Measurements from ENCODE around the gene NFIC.
"Not testable (repeated sequence)": the region's sequence is repeated elsewhere in the genome, so short reads cannot be mapped to it uniquely, and the experiment has no call there.

Gene NFIC

DNA sequence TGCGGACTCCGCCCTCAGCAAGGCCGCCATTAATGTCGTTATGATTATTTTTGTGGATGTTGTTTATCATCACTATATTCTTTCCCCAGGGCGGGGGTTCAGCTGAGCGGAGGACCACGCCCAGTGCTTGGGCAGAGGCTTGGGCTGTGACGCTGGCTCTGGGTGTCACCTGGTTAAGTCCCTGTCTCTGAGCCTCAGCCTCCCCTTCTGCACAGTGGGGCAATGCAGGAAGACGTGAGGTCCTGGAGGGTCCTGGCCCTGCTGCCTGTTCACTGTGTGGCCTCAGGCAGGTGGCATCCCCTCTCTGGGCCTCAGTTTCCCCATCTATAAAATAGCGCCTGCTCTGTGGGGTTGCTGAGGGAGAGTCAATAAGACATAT is 32.5 kb downstream of the NFIC start:
- DNase-seq (ENCODE audit: low read depth): no peak

- DNase-seq (ENCODE audit: low read depth): not testable (repeated sequence)
These were observed 32.9 kb downstream of the NFIC start for GRCh38 chr19:3399311-3399710.

DNA sequence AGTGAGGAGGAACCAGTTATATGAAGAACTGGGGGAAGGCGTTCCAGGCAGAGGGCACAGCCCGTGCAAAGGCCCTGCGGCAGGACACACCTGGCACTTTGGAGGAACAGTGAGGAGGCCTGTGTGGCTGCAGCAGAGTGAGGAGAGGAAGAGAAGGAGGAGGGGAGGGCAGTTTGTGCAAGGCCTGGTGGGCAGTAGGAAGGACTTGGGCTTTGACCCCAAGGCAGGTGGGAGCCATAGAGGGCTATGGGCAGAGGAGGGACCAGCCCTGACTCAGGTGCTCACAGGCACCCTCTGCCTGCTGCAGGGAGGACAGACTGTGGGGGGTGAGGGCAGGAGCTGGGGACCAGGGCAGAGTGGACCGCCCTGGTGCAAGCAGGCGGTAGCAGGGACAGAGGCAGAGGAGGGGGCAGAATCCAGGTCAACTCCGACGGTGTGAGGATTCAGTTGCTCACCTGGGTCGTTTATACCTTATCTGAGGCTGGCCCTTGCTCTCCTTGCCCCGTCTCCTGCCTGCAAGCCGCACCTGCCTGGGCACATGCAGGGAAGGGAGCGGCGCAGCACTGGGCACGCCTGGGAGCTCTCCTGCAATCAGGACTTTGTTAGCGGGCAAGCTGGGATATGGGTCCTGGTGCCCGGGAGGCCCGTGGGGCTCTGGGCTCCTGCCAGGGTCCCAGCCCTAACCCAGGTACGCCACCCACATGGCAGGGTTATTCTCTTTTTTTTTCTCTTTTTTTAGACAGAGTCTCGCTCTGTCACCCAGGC is 34.8 kb downstream of the NFIC start:
- no peak for DNase-seq (ENCODE audit: low read depth)

DNA sequence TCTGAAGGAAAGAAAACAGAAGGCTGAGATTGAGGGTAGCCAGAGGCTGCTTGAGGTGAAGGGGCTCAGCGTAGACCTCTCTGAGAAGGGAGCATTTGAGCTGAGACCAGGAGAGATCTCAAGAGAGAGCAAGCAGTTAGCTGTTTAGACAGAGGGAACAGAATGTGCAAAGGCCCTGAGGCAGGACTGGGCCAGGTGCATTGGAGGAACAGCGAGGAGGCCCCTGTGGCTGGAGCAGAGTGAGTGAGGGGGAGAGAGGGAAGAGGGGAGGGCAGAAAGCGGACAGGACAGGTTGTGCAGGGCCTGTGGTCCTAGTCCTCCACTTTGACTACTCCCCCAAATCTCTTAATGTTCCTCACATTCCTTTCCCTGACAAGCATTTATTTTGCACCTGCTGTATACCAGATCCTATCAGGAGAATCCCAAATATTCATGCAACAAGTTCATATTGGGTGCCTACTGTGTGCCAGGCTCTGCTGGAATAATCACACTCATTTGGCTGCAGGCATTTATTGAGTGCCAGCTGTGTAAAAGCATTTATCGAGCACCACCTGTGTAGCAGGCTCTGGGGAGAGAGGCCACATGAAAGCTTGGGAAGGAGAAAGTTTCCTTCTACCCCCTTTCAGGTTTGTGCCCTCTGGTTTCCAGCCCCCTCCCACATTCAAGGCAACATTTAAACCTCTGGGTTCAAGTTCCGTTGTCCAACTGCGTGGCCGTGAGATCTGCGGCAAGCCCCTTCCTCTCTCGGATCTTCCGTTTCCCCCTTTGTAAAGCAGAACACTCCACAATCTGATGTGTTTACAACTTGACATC is 36.5 kb downstream of the NFIC start:
- DNase-seq (ENCODE audit: low read depth): no peak

DNA sequence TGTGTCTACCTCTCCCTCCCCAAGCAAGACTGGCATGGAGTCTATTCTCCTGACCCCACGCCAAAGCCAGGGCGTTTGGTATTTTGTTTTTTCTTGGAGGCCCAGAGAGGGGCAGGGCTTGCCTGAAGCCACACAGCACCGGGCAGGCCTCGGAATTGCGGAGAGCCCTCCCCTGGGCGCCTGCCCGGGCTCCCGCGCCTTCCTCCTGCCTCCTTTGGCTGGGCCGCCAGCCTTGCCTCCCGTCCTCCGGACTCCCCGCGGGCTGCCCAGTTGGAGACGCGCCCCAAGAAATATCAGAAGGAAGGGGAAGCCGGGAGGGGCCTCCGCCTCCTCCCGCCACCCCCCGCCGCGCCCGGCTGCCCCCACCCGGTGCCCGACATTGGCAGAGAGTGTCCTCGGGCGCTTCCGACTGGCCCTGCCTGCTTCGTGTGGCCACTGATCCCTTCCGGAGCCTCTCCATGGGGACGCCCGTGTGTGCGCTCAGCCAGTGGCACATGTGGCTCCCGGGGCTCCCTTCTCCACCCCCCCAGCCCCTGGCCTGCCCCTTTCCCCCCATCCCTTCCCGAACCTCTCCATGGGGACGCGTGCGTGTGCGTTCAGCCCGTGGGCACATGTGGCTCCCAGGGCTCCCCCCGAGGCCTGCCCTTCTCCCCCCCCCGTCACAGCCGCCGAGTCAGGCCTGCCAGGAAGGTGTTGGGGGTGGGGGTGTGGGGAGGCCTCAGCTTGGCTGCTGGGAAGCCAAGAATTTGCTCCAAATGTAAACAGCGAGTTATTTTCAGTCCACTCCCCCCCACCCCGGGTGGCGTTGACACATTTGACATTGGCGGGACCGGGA is 37.3 kb downstream of the NFIC start:
- no peak for DNase-seq (ENCODE audit: low read depth)

GRCh38 chr19:3404324-3405260 is 38.2 kb downstream of the NFIC start:
- no peak for DNase-seq (ENCODE audit: low read depth)

DNA sequence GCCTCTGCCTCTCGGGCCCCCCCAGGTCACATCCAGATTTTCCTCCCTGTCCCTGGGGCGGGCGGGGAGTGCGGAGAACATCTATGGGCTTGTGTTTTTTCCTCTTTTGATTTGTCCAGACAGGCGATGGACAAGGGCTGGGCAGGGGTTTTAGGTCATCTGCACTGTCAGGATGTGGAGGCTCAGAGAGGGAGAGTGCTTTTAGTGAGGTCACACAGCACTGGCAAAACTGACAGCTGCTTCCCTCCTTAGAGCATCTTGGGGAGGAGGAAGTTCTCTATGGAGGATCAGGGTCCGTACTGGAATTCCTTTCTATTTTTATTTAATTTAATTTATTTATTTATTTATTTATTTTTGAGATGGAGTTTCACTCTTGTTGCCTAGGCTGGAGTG is 38.9 kb downstream of the NFIC start:
- no peak for DNase-seq (ENCODE audit: low read depth)

GRCh38 chr19:3406571-3407111 is 40.3 kb downstream of the NFIC start:
- DNase-seq (ENCODE audit: low read depth): no peak

DNA sequence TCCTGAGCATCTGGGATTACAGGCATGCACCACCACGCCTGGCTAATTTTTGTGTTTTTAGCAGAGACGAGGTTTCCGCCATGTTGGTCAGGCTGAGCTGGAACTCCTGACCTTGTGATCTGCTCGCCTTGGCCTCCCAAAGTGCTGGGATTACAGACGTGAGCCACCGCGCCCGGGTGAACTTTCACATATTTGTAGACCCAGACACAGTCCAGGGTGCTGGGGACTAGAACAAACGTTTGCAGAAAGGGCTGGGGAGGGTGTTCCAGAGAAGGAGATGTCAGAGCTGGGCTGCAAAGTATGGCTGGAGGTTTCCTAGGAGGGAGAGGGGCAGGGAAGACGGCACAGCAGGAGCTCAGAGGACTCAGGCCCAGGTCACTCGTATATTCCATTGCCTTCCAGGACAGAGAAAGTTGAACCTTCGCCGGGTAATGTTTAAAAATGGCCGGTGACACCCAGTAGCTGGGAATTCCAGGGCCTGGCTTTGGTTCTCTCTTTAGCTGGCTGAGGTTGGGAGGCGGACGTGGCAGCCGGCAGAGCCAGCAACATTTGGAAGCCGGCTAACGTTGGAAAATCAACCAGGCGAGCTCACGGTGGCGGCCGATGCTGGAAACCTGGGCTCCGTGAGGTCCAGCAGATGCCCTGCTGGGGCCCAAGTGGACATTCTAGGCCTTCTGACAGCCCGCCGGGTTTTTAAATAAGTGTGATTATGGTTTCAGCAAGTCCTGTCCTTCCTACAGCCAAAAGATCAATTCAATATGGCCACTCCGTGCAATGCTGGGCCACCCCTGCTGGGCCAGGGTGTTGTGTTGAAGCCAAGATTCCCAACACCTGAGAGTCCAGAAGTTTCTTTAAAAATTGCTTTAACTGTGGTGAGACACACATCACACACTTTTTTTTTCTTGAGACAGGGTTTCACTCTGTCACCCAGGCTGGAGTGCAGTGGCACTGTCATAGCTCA is 41.5 kb downstream of the NFIC start:
- no peak for DNase-seq (ENCODE audit: low read depth)

DNA sequence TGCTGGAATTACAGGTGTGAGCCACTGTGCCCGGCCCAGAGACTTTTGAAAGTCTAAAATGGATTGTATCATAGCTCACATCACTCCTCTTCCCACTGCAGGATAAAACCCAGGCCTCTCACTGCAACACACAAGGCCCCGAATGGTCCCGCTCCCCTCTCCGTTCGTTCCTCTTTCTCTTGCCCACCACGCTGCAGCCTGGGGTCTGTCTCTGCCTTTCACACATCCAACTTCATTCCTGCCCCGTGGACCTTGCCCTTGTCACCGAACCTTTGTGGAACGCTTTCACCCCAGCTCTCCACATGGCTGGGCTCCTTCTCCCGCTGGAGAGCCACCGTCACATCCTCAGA is 42.6 kb downstream of the NFIC start:
- DNase-seq (ENCODE audit: low read depth): no peak

DNA sequence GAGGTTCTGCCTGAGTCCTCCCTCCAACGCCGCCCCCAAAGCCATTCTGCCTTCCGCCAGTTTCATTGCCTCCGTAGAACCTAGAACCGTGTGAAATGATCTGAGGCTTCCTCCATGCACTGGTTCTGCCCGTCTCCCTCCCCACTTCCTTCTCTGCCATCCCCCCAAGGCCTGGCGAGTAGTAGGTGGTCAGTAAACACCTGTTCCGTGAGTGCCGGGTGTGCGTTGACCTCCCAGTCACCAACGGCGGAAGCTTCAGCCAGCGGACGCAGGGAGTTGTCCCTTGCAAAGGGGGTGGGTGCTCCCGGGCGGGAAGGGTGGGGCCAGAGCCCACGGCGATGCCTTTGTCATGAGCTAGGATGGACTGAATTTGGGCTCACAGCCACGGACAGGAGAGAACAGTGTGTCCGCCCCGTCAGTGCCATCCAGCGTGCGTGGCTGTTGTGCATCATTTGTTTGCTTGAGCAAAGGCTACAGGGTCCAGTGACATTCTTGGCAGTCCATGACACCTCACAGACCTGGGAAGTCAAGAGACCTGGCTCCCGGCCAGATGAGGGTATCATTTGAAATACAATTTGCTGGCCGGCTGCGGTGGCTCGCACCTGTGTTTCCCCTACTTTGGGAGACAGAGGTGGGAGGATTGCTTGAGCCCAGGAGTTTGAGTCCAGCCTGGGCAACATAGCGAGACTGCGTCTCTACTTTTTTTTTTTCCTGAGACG is 43.1 kb downstream of the NFIC start:
- DNase-seq (ENCODE audit: low read depth): no peak

GRCh38 chr19:3411636-3412035 is 45.3 kb downstream of the NFIC start:
- no peak for DNase-seq (ENCODE audit: low read depth)

- no peak for DNase-seq (ENCODE audit: low read depth)
These were observed 45.7 kb downstream of the NFIC start for GRCh38 chr19:3412066-3412465.

DNA sequence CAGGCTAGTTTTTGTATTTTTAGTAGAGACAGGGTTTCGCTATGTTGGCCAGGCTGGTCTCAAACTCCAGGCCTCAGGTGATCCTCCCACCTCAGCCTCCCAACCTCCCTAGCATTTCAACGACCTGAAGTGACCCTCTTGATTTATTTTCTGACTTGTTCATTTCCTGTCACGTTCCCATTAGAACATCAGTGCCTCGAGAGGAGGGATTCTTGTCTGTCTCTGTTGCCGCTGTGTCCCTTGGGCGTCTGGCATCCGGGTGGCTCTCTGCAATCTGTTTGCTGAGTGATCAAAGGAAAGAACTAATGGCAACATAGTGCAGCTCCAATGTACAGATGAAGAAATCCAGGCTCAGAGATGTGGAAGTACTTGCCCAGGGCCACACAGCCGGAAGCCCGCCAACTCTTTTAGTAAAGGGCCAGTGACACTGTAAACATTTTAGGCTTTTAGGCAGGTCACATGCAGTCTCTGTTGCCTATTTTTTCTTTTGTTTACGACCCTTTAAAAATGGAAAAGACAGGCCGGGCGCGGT is 47.5 kb downstream of the NFIC start:
- no peak for DNase-seq (ENCODE audit: low read depth)

GRCh38 chr19:3415695-3416094 is 49.3 kb downstream of the NFIC start:
- DNase-seq (ENCODE audit: low read depth): no peak

DNA sequence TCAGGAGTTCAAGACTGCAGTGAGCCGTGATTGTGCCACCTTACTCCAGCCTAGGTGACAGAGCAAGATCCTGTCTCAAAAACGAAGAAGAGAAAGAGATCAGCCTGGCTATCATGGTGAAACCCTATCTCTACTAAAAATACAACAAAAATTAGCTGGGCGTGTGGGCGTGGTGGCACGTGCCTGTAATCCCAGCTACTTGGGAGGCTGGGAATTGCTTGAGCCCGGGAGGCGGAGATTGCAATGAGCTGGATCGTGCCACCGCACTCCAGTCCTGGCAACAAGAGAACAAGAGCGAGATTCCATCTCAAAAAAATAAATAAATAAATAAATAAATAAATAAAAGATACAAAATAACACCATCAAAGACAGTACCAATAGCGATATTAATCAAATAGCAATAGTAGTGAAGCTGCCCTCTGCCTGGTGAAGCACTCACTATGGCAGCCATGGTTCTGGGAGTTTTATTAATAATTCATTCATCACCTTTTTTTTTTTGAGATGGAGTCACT is 53.9 kb downstream of the NFIC start:
- no peak for DNase-seq (ENCODE audit: low read depth)

GRCh38 chr19:3420909-3421619 is 54.7 kb downstream of the NFIC start:
- no peak for DNase-seq (ENCODE audit: low read depth)

- not testable (repeated sequence) for DNase-seq (ENCODE audit: low read depth)
These were observed 55.3 kb downstream of the NFIC start for GRCh38 chr19:3421656-3422055.

Data from stimulated activated CD8-positive, alpha-beta memory T cell treated with anti-CD3 and anti-CD28 coated beads, Interleukin-12 subunit alpha, Interleukin-12 subunit beta, amount 100 ng/mL, for 4 hours (primary cell).